H1 (cell line): ENCODE data around the gene SOX10. TPM values are rescaled to one million over a fixed set of nuclear protein-coding genes. Genes with fewer than 3 reads are reported as not detected.

Source experiments
- EZH2 ChIP-seq: fragments of 200-600 bp; sonication (generic); IDR thresholded peaks from 2 replicates; pipeline ENCODE4 v1.7.1; 2012; ENCODE audit warnings: low read depth, mild to moderate bottlenecking, moderate library complexity, low read length, inconsistent platforms; ENCODE audit not compliant: severe bottlenecking
- KDM5A ChIP-seq: fragments of 200-600 bp; IDR thresholded peaks from 2 replicates; pipeline ENCODE4 v1.7.1; 2012; ENCODE audit warnings: mild to moderate bottlenecking, low read length, inconsistent platforms, mixed read lengths
- SIN3A ChIP-seq, 2 experiments: IDR thresholded peaks in 1 of 2; conservative IDR thresholded peaks in 1 of 2; 2 replicates each; pipeline ENCODE4 v1.6.1; 2011 to 2012; ENCODE audit warnings: low read length in 2 of 2, improper control_type of control experiment in 1 of 2, low read depth in 1 of 2, mild to moderate bottlenecking in 1 of 2
- SUZ12 ChIP-seq: fragments of 200-600 bp; sonication (generic); IDR thresholded peaks from 2 replicates; pipeline ENCODE4 v1.6.1; 2012; ENCODE audit warnings: mild to moderate bottlenecking, inconsistent platforms, low read length, moderate library complexity, mixed read lengths
- polyA plus RNA-seq, 7 experiments: library from polyadenylated mRNA; depleted of rRNA in 3 of 7; stranded (reverse) in 5 of 7; unstranded in 2 of 7; fragments of >200 nt in 5 of 7; fragments of 200-250 nt in 2 of 7; gene quantifications; 1 replicate in 5 of 7; 2 replicates in 1 of 7; 4 replicates in 1 of 7; pipeline versions ENCODE4 v1.2.1 to v1.2.3, GENCODE V29; 2011 to 2013; ENCODE audit warnings: missing spikeins in 2 of 7, mixed read lengths in 2 of 7
- total RNA-seq: library from RNA; stranded (reverse); fragmentation: NEBNext Ultra II Directional; extraction: Animal tissue kit (Norgen Biotek cat#: 25700); gene quantifications from 2 replicates; pipeline ENCODE4 v1.2.1, GENCODE V29; 2021

The SOX10 gene
- total and polyA plus RNA-seq, 2 of the 8 experiments (the other 6 are each of a cell fraction or from before 2014, with no cell fraction given) = 2.7 TPM

DNA sequence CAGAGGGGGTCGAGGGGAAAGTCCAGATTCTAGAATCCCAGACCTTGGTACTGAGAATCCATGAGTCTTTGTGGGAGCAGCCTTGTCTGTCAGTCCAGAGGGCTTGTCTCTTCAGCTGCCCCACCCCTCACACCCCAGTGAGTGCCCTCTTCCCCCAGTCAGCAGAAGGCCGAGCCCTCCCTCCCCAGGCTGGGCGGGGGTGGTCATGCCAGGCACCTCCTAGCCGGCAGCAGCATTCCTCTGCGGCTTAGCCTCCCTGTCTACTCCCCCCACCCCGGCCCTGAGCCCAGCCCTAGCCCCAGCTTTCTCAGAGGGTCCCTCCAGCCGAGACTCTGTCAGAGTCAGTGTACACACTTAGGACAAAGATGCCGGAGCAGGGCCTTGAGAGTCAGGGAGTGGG lies 4.6 kb downstream of the SOX10 start (continued):
- no peak for TF ChIP-seq KDM5A
- no peak for TF ChIP-seq SUZ12
- no peak for TF ChIP-seq EZH2
- TF ChIP-seq SIN3A (conservative IDR thresholded peaks at IDR 0.05 in 1 of 2, IDR thresholded peaks at IDR 0.05 in 1 of 2; ENCODE audit: low read depth in 1 of 2, low read length in 2 of 2) = no peak
